ENCODE measurements around the gene CHCHD2. TPM values are rescaled to one million over a fixed set of nuclear protein-coding genes. Genes with fewer than 3 reads are reported as not detected.
A peak's percentile ranks its signal among the peaks of the same experiment; 100 is the strongest.

The CHCHD2 gene
- total and polyA plus RNA-seq, 2 of the 13 experiments (the other 11 are each of a cell fraction or from before 2014, with no cell fraction given), result 330 to 572 TPM

GRCh38 chr7:56079450-56080185, 26.7 kb downstream of the CHCHD2 start (continued):
- TF ChIP-seq ETV6 (CRISPR knock-in tag; conservative IDR thresholded peaks at IDR 0.05) (no peak), ZFP91 (CRISPR knock-in tag; IDR thresholded peaks at IDR 0.05; ENCODE audit: borderline replicate concordance) (peak; percentile 45; the same call in 1 of the 2 replicates), SAFB2 (CRISPR knock-in tag; IDR thresholded peaks at IDR 0.05; ENCODE audit: borderline replicate concordance, low read depth) (no peak), HDAC1 (CRISPR knock-in tag; IDR thresholded peaks at IDR 0.05) (peak; percentile 50), PPARG (CRISPR knock-in tag; conservative IDR thresholded peaks at IDR 0.05) (no peak), DDIT3 (CRISPR knock-in tag; IDR thresholded peaks at IDR 0.05) (no peak), MAZ (IDR thresholded peaks at IDR 0.05; ENCODE audit: borderline replicate concordance, low read depth, low read length) (no peak), MAZ (CRISPR knock-in tag; IDR thresholded peaks at IDR 0.05; ENCODE audit: low read depth) (no peak), RBFOX2 (IDR thresholded peaks at IDR 0.05; ENCODE audit: low read depth, low read length) (no peak), ZC3H13 (CRISPR knock-in tag; IDR thresholded peaks at IDR 0.05) (no peak), FIP1L1 (IDR thresholded peaks at IDR 0.05; ENCODE audit: borderline replicate concordance, insufficient read depth, low read depth, low read length) (no peak), TEAD2 (CRISPR knock-in tag; IDR thresholded peaks at IDR 0.05) (no peak), ATF3 (CRISPR knock-in tag; IDR thresholded peaks at IDR 0.05) (no peak), HDAC2 (CRISPR knock-in tag; IDR thresholded peaks at IDR 0.05) (no peak), CEBPG (CRISPR knock-in tag; IDR thresholded peaks at IDR 0.05) (0 out of 2 replicates have a peak, but pooled peaks have one; percentile 20), ZNF318 (CRISPR knock-in tag; IDR thresholded peaks at IDR 0.05) (no peak), ZNF274 (CRISPR knock-in tag; IDR thresholded peaks at IDR 0.05) (0 out of 2 replicates have a peak, but pooled peaks have one; percentile 48), CHD4 (IDR thresholded peaks at IDR 0.05; ENCODE audit: borderline replicate concordance, low read length) (no peak), STAG1 (CRISPR knock-in tag; IDR thresholded peaks at IDR 0.05) (peak; percentile 58), MTA3 (CRISPR knock-in tag; IDR thresholded peaks at IDR 0.05) (no peak), SMARCC2 (IDR thresholded peaks at IDR 0.05) (no peak)

All from HepG2 (cell line).